A549 treated with ZK216348 at 1 μM for 4 hours (cell line): ENCODE measurements around the gene PECR. TPM values are rescaled to one million over a fixed set of nuclear protein-coding genes. Genes with fewer than 3 reads are reported as not detected.

Experiments
- total RNA-seq: library from RNA; stranded (reverse); fragments of 200-300 nt; extraction: Qiagen RNA extraction; gene quantifications from 5 replicates; pipeline ENCODE4 v1.2.3, GENCODE V29; 2022; ENCODE audit warnings: low read depth

The PECR gene
- 13.5 to 16.2 TPM (median 15.1 TPM) in 5 replicates for total RNA-seq

GRCh38 chr2:216081487-216082116 lies at the start of gene PECR, which contains the start of gene TMEM169:
PECR (minus strand) TSS chr2:216081809; CDS start chr2:216081741, 68 bp downstream.
TMEM169 (plus strand) TSS chr2:216081919; CDS start chr2:216095964, 14,045 bp downstream.

GRCh38 chr2:216108967-216109921 lies 27.6 kb upstream of the PECR start, which contains the start of gene XRCC5:
XRCC5 (plus strand) TSS chr2:216109348; CDS start chr2:216109437, 89 bp downstream.

GRCh38 chr2:216013080-216013909 lies 68.3 kb downstream of the PECR start, which contains the start of gene MREG:
MREG (minus strand) TSS chr2:216013551; CDS start chr2:216013327, 224 bp downstream.

Other genes with a start within 250 kb of the PECR start
- 5.0 to 6.7 TPM (median 5.3 TPM) in 5 replicates for gene MREG, start 68.3 kb downstream of the PECR start, total RNA-seq
- 0.25 to 0.66 TPM (median 0.42 TPM) in 5 replicates for gene TMEM169, start 110 bp upstream of the PECR start, total RNA-seq
- gene XRCC5, start 27.5 kb upstream of the PECR start, total RNA-seq = 172 to 223 TPM (median 180 TPM) in 5 replicates